ENCODE results near the gene DPEP1.

The DPEP1 gene

DNA sequence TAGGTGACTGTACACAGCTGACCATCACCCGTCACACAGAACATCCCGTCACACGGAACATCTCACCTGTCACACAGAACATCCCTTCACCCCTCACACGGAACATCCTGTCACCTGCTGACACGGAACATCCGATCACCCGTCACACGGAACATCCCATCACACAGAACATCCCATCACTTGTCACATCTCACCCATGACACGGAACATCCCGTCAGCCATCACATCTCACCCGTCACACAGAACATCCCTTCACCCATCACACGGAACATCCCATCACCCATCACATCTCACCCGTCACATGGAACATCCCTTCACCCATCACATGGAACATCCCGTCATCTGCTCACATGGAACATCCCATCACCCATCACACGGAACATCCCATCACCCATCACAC, 34.1 kb upstream of the DPEP1 start:
- in situ Hi-C loops (cut with MboI; ENCODE audit: low sequenced_read_pairs, unreplicated experiment) = no loop called here
- DNase-seq (ENCODE audit: low spot score) = no peak
- TF ChIP-seq, protein P1, sequence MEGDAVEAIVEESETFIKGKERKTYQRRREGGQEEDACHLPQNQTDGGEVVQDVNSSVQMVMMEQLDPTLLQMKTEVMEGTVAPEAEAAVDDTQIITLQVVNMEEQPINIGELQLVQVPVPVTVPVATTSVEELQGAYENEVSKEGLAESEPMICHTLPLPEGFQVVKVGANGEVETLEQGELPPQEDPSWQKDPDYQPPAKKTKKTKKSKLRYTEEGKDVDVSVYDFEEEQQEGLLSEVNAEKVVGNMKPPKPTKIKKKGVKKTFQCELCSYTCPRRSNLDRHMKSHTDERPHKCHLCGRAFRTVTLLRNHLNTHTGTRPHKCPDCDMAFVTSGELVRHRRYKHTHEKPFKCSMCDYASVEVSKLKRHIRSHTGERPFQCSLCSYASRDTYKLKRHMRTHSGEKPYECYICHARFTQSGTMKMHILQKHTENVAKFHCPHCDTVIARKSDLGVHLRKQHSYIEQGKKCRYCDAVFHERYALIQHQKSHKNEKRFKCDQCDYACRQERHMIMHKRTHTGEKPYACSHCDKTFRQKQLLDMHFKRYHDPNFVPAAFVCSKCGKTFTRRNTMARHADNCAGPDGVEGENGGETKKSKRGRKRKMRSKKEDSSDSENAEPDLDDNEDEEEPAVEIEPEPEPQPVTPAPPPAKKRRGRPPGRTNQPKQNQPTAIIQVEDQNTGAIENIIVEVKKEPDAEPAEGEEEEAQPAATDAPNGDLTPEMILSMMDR (IDR thresholded peaks at IDR 0.05; ENCODE audit: borderline replicate concordance, control extremely low read depth, extremely low read depth, insufficient read depth, missing control alignments) = no peak

DNA sequence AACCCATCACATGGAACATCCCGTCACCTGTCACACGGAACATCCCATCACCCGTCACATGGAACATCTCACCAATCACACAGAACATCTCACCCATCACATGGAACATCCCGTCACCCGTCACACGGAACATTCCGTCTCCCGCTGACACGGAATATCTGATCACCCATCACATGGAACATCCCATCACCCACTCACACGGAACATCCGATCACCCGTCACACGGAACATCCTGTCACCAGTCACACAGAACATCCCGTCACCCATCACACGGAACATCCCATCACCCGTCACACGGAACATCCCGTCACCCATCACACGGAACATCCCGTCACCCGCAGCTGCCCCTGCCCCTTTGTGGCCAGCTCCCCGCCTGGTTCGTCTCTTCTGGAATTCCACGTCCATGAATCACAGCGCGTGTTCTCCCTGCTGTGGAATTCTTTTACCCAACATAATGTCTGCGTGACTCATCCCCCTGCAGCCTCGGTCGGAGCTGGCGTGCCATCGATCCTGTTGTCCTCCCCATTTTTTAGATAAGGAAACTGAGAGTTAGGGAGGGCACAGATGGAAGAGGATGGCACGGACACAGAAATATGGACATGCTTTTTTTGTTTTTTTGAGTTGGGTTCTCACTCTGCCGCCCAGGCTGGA, 32.3 kb upstream of the DPEP1 start:
- DNase-seq (ENCODE audit: low spot score) = no peak
- TF ChIP-seq, protein P1 (IDR thresholded peaks at IDR 0.05; ENCODE audit: borderline replicate concordance, control extremely low read depth, extremely low read depth, insufficient read depth, missing control alignments) = no peak
- in situ Hi-C loops (cut with MboI; ENCODE audit: low sequenced_read_pairs, unreplicated experiment) = no loop called here

DNA sequence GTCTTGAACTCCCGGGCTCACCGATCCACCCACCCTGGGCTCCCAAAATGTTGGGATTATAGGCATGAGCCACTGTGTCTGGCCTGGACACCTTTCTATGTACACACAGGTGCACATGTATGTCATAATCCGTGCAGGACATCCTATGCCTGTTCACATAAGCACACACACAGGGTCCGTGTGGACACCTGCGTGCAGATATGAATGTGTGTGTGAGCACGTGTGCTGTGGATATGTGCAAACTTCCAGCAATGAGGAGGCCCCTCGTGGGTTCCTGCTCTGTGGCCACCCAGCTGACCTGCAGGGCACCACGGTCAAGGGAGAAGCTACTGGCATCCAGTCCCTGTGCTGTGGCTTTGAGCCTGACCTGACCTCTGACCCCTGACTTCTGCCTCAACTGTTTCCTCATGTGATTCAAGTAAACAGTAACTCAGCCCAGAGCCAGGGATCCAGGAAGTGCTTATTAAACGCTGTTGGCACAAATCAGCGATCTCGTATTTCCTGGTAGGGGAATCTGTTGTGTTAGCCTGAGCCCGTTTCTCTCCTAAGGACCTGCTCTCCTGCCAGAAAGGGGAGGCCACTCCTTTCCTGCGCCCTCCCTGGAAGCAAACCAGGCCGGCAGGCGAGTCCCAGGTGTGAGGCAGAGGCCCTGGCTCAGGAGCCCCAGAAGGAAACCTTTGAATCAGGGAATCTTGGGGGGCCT, 31.4 kb upstream of the DPEP1 start:
- TF ChIP-seq, protein P1 (IDR thresholded peaks at IDR 0.05; ENCODE audit: borderline replicate concordance, control extremely low read depth, extremely low read depth, insufficient read depth, missing control alignments) = no peak
- in situ Hi-C loops (cut with MboI; ENCODE audit: low sequenced_read_pairs, unreplicated experiment) = no loop called here
- DNase-seq (ENCODE audit: low spot score) = no peak

DNA sequence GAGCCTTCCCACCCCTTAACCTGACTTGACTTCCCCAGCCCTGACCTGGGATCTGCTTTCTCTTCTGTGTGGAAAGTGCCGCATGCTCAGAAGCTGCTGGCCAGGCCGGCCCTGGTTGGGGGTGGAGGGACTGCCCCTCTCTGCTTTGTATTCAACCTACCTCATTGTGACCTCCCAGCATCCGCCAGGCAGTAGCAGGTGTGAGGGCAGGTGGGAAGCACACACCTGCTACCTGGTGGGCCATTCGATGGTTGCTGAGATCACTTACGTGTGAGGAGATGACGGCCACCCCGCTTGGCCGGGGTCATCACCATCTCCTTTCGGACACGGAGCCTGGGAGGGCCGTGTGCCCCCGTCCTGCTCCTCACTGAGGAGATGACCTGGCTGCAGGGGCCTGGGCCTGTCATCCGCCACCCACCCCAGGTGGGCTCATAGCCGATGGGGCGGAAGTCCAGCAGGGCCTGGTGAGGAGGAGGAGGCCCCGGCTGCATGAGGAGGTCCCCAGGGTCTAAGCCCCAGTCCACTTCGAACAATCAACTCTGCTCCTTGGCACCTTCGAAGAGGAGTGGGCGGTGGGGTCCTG, 30.7 kb upstream of the DPEP1 start:
- TF ChIP-seq, protein P1 (IDR thresholded peaks at IDR 0.05; ENCODE audit: borderline replicate concordance, control extremely low read depth, extremely low read depth, insufficient read depth, missing control alignments) = no peak
- in situ Hi-C loops (cut with MboI; ENCODE audit: low sequenced_read_pairs, unreplicated experiment) = no loop called here
- DNase-seq (ENCODE audit: low spot score) = no peak

DNA sequence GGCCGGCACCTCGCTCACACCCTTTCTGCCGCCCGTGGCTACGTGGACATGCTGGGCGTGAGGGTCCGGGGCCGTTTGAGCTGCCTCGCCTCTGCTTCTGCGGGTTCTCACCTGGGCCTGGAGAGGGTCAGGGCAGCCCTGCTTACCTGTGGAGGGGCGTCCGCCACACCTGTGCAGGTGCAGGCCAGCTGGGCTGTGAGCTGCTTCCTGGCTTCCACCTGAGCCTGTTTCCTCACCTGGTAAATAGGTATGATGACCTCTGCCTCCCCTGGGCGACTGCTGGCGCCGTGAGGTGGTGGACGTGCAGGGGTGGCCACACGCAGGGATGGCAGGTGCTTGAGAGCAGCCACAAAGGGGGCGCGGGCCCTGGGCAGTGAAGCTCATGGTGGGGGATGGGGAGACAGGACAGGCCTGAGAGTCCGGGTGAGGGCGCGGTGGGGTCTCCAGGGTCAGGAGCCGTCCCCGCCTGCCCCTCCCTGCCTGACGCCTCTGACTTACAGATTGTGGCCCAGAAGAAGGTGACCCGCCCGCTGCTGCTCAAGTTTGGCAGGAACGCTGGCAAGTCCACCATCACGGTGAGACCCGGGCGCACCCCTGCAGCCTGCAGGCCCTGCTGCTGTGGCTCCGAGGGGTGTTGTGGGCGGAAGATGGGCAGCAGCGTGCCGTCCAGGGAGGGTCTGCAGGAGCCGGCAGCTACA, 30.1 kb upstream of the DPEP1 start:
- in situ Hi-C loops (cut with MboI; ENCODE audit: low sequenced_read_pairs, unreplicated experiment) = no loop called here
- no peak for DNase-seq (ENCODE audit: low spot score)
- TF ChIP-seq, protein P1 (IDR thresholded peaks at IDR 0.05; ENCODE audit: borderline replicate concordance, control extremely low read depth, extremely low read depth, insufficient read depth, missing control alignments) = no peak

DNA sequence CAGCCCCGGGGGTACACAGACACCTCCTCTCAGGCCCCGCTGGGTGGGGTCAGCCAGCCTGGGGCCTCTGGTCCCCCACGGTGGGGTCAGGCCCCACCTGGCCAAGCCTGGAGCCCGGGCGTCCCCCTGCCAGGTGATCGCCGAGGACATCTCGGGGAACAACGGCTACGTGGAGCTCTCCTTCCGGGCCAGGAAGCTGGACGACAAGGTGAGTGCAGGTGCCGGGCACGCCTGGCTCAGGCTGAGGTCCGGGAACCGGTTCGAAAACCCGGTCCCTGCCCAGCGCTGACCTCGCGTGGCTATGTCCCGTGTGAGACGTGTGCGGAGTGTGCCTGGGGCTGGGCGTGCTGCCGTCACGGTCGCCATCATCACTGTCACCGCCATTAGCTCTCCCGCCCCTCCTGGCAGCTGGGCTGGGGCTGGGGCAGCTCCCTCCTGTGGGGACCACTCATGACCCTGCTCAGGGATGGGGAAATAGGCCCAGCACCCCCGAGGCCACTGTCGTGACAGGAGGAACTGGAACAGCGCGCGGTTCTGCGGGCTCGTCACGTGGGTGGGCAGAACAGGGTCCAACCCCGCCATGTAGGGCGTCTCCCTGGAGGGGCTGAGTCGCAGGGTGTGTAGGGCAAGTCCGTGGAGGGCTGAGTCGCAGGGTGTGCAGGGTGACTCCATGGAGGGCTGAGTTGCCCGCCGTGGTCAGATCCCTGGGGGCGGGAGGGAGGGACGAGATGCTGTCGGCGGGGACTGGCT, 29.4 kb upstream of the DPEP1 start:
- TF ChIP-seq, protein P1 (IDR thresholded peaks at IDR 0.05; ENCODE audit: borderline replicate concordance, control extremely low read depth, extremely low read depth, insufficient read depth, missing control alignments) = no peak
- in situ Hi-C loops (cut with MboI; ENCODE audit: low sequenced_read_pairs, unreplicated experiment) = no loop called here
- no peak for DNase-seq (ENCODE audit: low spot score)

Measured in GM13976 (cell line).